ENCODE results near the gene PVR. TPM values are rescaled to one million over a fixed set of nuclear protein-coding genes. Genes with fewer than 3 reads are reported as not detected.

The PVR gene
- total and polyA plus RNA-seq, 2 of the 4 experiments (the other 2 are of a cell fraction) = 106 to 122 TPM

DNA sequence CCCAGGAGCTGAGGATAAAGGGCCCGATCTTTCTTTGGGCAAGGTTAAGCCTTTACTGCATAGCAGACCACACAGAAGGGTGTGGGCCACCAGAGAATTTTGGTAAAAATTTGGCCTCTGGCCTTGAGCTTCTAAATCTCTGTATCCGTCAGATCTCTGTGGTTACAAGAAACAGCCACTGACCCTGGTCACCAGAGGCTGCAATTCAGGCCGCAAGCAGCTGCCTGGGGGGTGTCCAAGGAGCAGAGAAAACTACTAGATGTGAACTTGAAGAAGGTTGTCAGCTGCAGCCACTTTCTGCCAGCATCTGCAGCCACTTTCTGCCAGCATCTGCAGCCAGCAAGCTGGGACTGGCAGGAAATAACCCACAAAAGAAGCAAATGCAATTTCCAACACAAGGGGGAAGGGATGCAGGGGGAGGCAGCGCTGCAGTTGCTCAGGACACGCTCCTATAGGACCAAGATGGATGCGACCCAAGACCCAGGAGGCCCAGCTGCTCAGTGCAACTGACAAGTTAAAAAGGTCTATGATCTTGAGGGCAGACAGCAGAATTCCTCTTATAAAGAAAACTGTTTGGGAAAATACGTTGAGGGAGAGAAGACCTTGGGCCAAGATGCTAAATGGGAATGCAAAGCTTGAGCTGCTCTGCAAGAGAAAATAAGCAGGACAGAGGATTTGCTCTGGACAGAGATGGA is 19.1 kb downstream of the PVR start:
- Histone ChIP-seq H3K36me3 (ENCODE audit: control insufficient read depth, insufficient read depth, low read length) (peaks cover 57% of the 10 kb centered on the region), H2BK20ac (ENCODE audit: low read depth, low read length) (no peak overlapping the region), H2AK9ac (replicated peaks; ENCODE audit: low read depth, low read length, poor library complexity) (no peak overlapping the region), H3K4ac (ENCODE audit: low read depth, low read length) (no peak overlapping the region), H2BK15ac (ENCODE audit: low read depth, low read length) (no peak overlapping the region), H2AFZ (replicated peaks; ENCODE audit: low read length, poor library complexity) (no peak overlapping the region), H3K79me1 (ENCODE audit: low read depth in 1 of 2, low read length in 2 of 2) (peaks cover 26 to 57% of the 10 kb centered on the region in 2 experiments; a peak in 3 of 4 replicates), H4K5ac (ENCODE audit: low read depth, low read length) (no peak overlapping the region), H3K4me2 (ENCODE audit: low read depth, low read length) (no peak overlapping the region), H4K20me1 (ENCODE audit: insufficient read depth, low read length) (no peaks in the 10 kb centered on the region), H3K23ac (ENCODE audit: low read depth, low read length) (no peak overlapping the region), H3K9ac (ENCODE audit: low read depth, low read length) (no peak overlapping the region), H3K56ac (ENCODE audit: extremely low read depth, insufficient read depth, low read length) (no peak overlapping the region), H4K91ac (ENCODE audit: insufficient read depth, low read depth, low read length) (no peak overlapping the region), H3K4me3 (ENCODE audit: insufficient read depth, low read depth, low read length) (no peak overlapping the region), H2BK5ac (ENCODE audit: low read depth, low read length, poor library complexity, severe bottlenecking) (no peak overlapping the region), H2BK120ac (ENCODE audit: low read depth, low read length) (no peak overlapping the region), H3K27ac (ENCODE audit: insufficient read depth, low read length) (no peak overlapping the region), H3K14ac (replicated peaks; ENCODE audit: low read depth, low read length) (no peak overlapping the region), H3K27me3 (ENCODE audit: control insufficient read depth, insufficient read depth, low read length) (no peaks in the 10 kb centered on the region), H3K18ac (ENCODE audit: low read depth, low read length) (no peak overlapping the region), H3K4me1 (ENCODE audit: control insufficient read depth, insufficient read depth, low read length) (no peaks in the 10 kb centered on the region), H2AK5ac (ENCODE audit: low read depth, low read length) (no peak overlapping the region), H4K8ac (ENCODE audit: low read depth in 2 of 2, low read length in 2 of 2) (0 out of 4 replicates have a peak overlapping the region, but pooled peaks of 1 of the 2 experiments have one; percentile 41), H3K9me1 (ENCODE audit: insufficient read depth, low read length) (peaks cover 7% of the 10 kb centered on the region; the same call in 1 of the 2 replicates), H3K9me3 (ENCODE audit: control insufficient read depth, insufficient read depth, low read length) (no peaks in the 10 kb centered on the region)
- intact Hi-C loops (cut with micrococcal nuclease) (no loop called here), in situ Hi-C loops (cut with MboI; ENCODE audit: low sequenced_read_pairs) (no loop called here), dilution Hi-C loops (cut with HindIII; ENCODE audit: low sequenced_read_pairs, unreplicated experiment) (no loop called here)
- WGBS, 2 experiments (ENCODE audit: extremely low coverage in 2 of 2, insufficient read length in 1 of 2) = 57% methylated on average over 4 of the region's 7 CpGs; no CpG with 5 or more reads in 1 of the 2 experiments
- ATAC-seq (ENCODE audit: low read depth) (no peak), DNase-seq (peak; percentile 31)
- CTCF ChIA-PET = interaction anchor here (1.0 to 1.8 kb wide), 2 partner anchors 56 to 92 kb away, joined by 3 to 15 read pairs; no protein-coding TSS in a partner anchor
- TSS peak; percentile 25 for BruUV-seq (replicated peaks)
- POLR2A ChIA-PET (ENCODE audit: unreplicated experiment) = no interaction called here
- TF ChIP-seq BHLHE40 (IDR thresholded peaks at IDR 0.05; ENCODE audit: low read depth, low read length) (no peak), NFE2L2 (IDR thresholded peaks at IDR 0.05; ENCODE audit: low read depth, low read length) (no peak), RAD21 (IDR thresholded peaks at IDR 0.05; ENCODE audit: low read length) (no peak), MAFK (IDR thresholded peaks at IDR 0.05; ENCODE audit: low read depth, low read length) (no peak), MAZ (IDR thresholded peaks at IDR 0.05; ENCODE audit: borderline replicate concordance, low read depth, low read length) (no peak), POLR2A (IDR thresholded peaks at IDR 0.05; ENCODE audit: low read depth, low read length) (no peak), MXI1 (IDR thresholded peaks at IDR 0.05; ENCODE audit: borderline replicate concordance, low read depth, low read length) (no peak), RCOR1 (IDR thresholded peaks at IDR 0.05; ENCODE audit: insufficient replicate concordance, low read length) (no peak), CEBPB (IDR thresholded peaks at IDR 0.05; ENCODE audit: low read depth, low read length) (no peak), RFX5 (IDR thresholded peaks at IDR 0.05; ENCODE audit: low read depth, low read length) (no peak), CHD1 (IDR thresholded peaks at IDR 0.05; ENCODE audit: low read depth, low read length) (no peak), SMC3 (IDR thresholded peaks at IDR 0.05; ENCODE audit: low read depth, low read length) (no peak)
- TF ChIP-seq, protein P1, sequence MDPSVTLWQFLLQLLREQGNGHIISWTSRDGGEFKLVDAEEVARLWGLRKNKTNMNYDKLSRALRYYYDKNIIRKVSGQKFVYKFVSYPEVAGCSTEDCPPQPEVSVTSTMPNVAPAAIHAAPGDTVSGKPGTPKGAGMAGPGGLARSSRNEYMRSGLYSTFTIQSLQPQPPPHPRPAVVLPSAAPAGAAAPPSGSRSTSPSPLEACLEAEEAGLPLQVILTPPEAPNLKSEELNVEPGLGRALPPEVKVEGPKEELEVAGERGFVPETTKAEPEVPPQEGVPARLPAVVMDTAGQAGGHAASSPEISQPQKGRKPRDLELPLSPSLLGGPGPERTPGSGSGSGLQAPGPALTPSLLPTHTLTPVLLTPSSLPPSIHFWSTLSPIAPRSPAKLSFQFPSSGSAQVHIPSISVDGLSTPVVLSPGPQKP (IDR thresholded peaks at IDR 0.05; ENCODE audit: borderline replicate concordance, low read depth, low read length) = no peak
- TF ChIP-seq, protein P2, sequence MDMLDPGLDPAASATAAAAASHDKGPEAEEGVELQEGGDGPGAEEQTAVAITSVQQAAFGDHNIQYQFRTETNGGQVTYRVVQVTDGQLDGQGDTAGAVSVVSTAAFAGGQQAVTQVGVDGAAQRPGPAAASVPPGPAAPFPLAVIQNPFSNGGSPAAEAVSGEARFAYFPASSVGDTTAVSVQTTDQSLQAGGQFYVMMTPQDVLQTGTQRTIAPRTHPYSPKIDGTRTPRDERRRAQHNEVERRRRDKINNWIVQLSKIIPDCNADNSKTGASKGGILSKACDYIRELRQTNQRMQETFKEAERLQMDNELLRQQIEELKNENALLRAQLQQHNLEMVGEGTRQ (IDR thresholded peaks at IDR 0.05; ENCODE audit: low read depth, low read length) = no peak
- TF ChIP-seq, protein P3, sequence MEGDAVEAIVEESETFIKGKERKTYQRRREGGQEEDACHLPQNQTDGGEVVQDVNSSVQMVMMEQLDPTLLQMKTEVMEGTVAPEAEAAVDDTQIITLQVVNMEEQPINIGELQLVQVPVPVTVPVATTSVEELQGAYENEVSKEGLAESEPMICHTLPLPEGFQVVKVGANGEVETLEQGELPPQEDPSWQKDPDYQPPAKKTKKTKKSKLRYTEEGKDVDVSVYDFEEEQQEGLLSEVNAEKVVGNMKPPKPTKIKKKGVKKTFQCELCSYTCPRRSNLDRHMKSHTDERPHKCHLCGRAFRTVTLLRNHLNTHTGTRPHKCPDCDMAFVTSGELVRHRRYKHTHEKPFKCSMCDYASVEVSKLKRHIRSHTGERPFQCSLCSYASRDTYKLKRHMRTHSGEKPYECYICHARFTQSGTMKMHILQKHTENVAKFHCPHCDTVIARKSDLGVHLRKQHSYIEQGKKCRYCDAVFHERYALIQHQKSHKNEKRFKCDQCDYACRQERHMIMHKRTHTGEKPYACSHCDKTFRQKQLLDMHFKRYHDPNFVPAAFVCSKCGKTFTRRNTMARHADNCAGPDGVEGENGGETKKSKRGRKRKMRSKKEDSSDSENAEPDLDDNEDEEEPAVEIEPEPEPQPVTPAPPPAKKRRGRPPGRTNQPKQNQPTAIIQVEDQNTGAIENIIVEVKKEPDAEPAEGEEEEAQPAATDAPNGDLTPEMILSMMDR (conservative IDR thresholded peaks at IDR 0.05; ENCODE audit: low read depth, low read length) = no peak
